GM12878 (cell line): Measurements from ENCODE around the gene ABI3. TPM values are rescaled to one million over a fixed set of nuclear protein-coding genes. Genes with fewer than 3 reads are reported as not detected.
A peak's percentile ranks its signal among the peaks of the same experiment; 100 is the strongest.

Experiments
- ATAC-seq: fragments of 200-7000 bp; cut with Tn5 transposase; 3 replicates; pipeline ENCODE4 v1.9.1; 2020; ENCODE audit warnings: mild to moderate bottlenecking, moderate library complexity
- BruUV-seq: library from RNA; stranded (reverse); fragments of 400-500 nt; replicated peaks from 2 replicates; lab custom pipeline; 2021; lab: Mats Ljungman, UMichigan
- CTCF ChIA-PET: fragments of 300-600 bp; sonication (Branson Sonifier 250); formaldehyde crosslinking; extraction: SDS; loops from one replicate; lab custom pipeline; 2021; ENCODE audit warnings: inconsistent platforms; lab: Yijun Ruan, JAX
- POLR2A ChIA-PET: fragments of 350-600 bp; formaldehyde crosslinking; extraction: SDS; loops from one replicate; lab custom pipeline; 2021; ENCODE audit warnings: inconsistent platforms; lab: Charles Lee
- RAD21 ChIA-PET: fragments of 300-600 bp; sonication (Branson Sonifier 250); formaldehyde crosslinking; loops from one replicate; lab custom pipeline; 2023; ENCODE audit warnings: antibody characterized with exemption; ENCODE audit not compliant: unreplicated experiment; lab: Charles Lee
- SMC1A ChIA-PET: fragments of 300-600 bp; sonication (Branson Sonifier 250); formaldehyde crosslinking; loops from one replicate; lab custom pipeline; 2023; ENCODE audit not compliant: unreplicated experiment, uncharacterized antibody; lab: Charles Lee
- DNase-seq: peaks from one replicate; pipeline ENCODE4 v3.0.0-alpha.2; 2011; ENCODE audit warnings: low read depth, low spot score
- FAIRE-seq: peaks from 3 replicates; lab custom pipeline; 2011; peaks lifted over from hg19 to GRCh38; lab: Jason Lieb, UNC
- H2AFZ ChIP-seq: 2 replicates; pipeline ENCODE4 v1.6.0; 2011; ENCODE audit warnings: low read depth, low read length, control low read depth; ENCODE audit not compliant: control insufficient read depth
- H3K27ac ChIP-seq: 2 replicates; pipeline ENCODE4 v1.5.1; 2011; ENCODE audit warnings: control low read depth; ENCODE audit not compliant: control insufficient read depth, insufficient read depth
- H3K27me3 ChIP-seq, 2 experiments: replicated peaks in 1 of 2; 2 replicates each; pipeline versions ENCODE4 v1.6.0 to v1.6.1; 2011; ENCODE audit warnings: low read length in 1 of 2; ENCODE audit not compliant: control insufficient read depth in 2 of 2, insufficient read depth in 2 of 2
- H3K36me3 ChIP-seq, 2 experiments: 2 replicates each; pipeline ENCODE4 v1.5.1; 2011; ENCODE audit warnings: low read length in 1 of 2; ENCODE audit not compliant: control insufficient read depth in 2 of 2, insufficient read depth in 2 of 2
- H3K4me1 ChIP-seq: 2 replicates; pipeline ENCODE4 v1.6.1; 2011; ENCODE audit warnings: mild to moderate bottlenecking, low read length, moderate library complexity, mixed read lengths; ENCODE audit not compliant: control insufficient read depth, insufficient read depth
- H3K4me2 ChIP-seq: 2 replicates; pipeline ENCODE4 v1.6.0; 2011; ENCODE audit warnings: control low read depth; ENCODE audit not compliant: control insufficient read depth, insufficient read depth
- H3K4me3 ChIP-seq: fragments of 200-600 bp; sonication (generic); 2 replicates; pipeline ENCODE4 v1.5.1; 2016
- H3K79me2 ChIP-seq: 2 replicates; pipeline ENCODE4 v1.6.0; 2011; ENCODE audit warnings: low read length; ENCODE audit not compliant: control insufficient read depth, insufficient read depth
- H3K9ac ChIP-seq: 2 replicates; pipeline ENCODE4 v1.8.0; 2011; ENCODE audit warnings: low read length, control low read depth, mixed read lengths; ENCODE audit not compliant: control insufficient read depth, insufficient read depth
- H3K9me3 ChIP-seq: replicated peaks from 3 replicates; pipeline ENCODE4 v1.5.1; 2011; ENCODE audit warnings: mild to moderate bottlenecking, low read length; ENCODE audit not compliant: control insufficient read depth, insufficient read depth
- H4K20me1 ChIP-seq: 2 replicates; pipeline ENCODE4 v1.6.0; 2011; ENCODE audit not compliant: control insufficient read depth, insufficient read depth
- KLF5 ChIP-seq: fragments of 450-650 bp; IDR thresholded peaks from 2 replicates; pipeline ENCODE4 v1.6.1; 2014; ENCODE audit warnings: mild to moderate bottlenecking; ENCODE audit not compliant: partially characterized antibody
- RBBP5 ChIP-seq: fragments of 200-600 bp; sonication (generic); conservative IDR thresholded peaks from 2 replicates; pipeline ENCODE4 v1.6.1; 2016
- WGBS: methylation state at CpG from one replicate; pipeline ENCODE4 v1.1.6; 2016; ENCODE audit warnings: low lambda C conversion rate; ENCODE audit not compliant: insufficient replicate concordance, insufficient coverage; ENCODE audit errors: missing lambda C conversion rate; 5-methylcytosine and 5-hydroxymethylcytosine counted together
- in situ Hi-C: fragments of 300-500 bp; cut with MboI; formaldehyde crosslinking; loops from 9 replicates; pipeline ENCODE4 v1.14.3; 2018; ENCODE audit warnings: mixed read lengths
- intact Hi-C: fragments of 100-400 bp; cut with micrococcal nuclease; formaldehyde crosslinking; loops from one replicate; pipeline ENCODE4 v1.14.2; 2022; ENCODE audit not compliant: unreplicated experiment
- polyA plus RNA-seq, 11 experiments: library from polyadenylated mRNA; depleted of rRNA in 4 of 11; unstranded in 6 of 11; stranded (reverse) in 5 of 11; fragments of >200 nt; fragmentation: Nextera tagmentation in 4 of 11; fragmentation: Illumina TruSeq in 1 of 11; extraction: Ambion mirVana in 4 of 11; extraction: Trizol in 1 of 11; gene quantifications; 1 replicate in 1 of 11; 2 replicates in 10 of 11; pipeline versions ENCODE4 v1.2.1 to v1.2.3, GENCODE V29; 2011 to 2016; ENCODE audit warnings: inconsistent platforms in 2 of 11, missing spikeins in 2 of 11, low read depth in 1 of 11
- total RNA-seq, 4 experiments: library from RNA; depleted of rRNA in 3 of 4; stranded (reverse); fragments of >200 nt in 3 of 4; fragmentation: Illumina TruSeq in 1 of 4; extraction: Trizol in 1 of 4; gene quantifications; 2 replicates each; pipeline versions ENCODE4 v1.2.1 to v1.2.3, GENCODE V29; 2013 to 2021
- TF ChIP-seq, protein P1 (sequence below): IDR thresholded peaks from 2 replicates; pipeline ENCODE4 v1.6.1; 2011; ENCODE audit warnings: borderline replicate concordance, low read depth, mild to moderate bottlenecking, moderate library complexity, low read length; ENCODE audit not compliant: insufficient read depth, poor library complexity, severe bottlenecking
- TF ChIP-seq, protein P2 (sequence below): IDR thresholded peaks from 2 replicates; pipeline ENCODE4 v1.6.1; 2012; ENCODE audit warnings: low read depth, low read length, improper control_type of control experiment
- TF ChIP-seq, protein P3 (sequence below): fragments of 450-650 bp; IDR thresholded peaks from 2 replicates; pipeline ENCODE4 v1.6.1; 2016; ENCODE audit warnings: mild to moderate bottlenecking

ABI3 gene
- total and polyA plus RNA-seq, 10 of the 15 experiments (the other 5 are each of a cell fraction or from before 2014, with no cell fraction given) = 13.4 to 109 (median 51.1) TPM

DNA sequence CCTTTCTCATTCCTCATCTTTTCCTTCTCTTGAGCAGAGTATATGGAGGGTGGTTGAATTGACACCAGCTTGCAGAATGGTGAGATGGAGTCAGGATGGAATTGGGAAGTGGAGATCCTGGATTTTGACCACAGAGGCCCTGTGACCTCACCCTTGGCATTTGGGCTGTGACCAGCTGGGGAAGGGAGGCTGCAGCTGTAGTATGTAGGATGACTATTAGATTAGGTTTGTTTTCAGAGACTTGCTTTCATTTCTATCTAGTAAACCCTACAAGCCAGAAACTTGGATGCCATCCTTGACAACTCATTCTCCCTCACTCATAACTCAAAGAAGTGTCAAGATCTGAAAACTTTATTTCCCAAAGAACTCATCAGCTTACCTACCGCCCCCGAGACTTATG is 6.0 kb upstream of the ABI3 start (continued):
- TF ChIP-seq, protein P1, sequence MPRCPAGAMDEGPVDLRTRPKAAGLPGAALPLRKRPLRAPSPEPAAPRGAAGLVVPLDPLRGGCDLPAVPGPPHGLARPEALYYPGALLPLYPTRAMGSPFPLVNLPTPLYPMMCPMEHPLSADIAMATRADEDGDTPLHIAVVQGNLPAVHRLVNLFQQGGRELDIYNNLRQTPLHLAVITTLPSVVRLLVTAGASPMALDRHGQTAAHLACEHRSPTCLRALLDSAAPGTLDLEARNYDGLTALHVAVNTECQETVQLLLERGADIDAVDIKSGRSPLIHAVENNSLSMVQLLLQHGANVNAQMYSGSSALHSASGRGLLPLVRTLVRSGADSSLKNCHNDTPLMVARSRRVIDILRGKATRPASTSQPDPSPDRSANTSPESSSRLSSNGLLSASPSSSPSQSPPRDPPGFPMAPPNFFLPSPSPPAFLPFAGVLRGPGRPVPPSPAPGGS = no peak
- TF ChIP-seq RBBP5 = no peak
- TF ChIP-seq, protein P2, sequence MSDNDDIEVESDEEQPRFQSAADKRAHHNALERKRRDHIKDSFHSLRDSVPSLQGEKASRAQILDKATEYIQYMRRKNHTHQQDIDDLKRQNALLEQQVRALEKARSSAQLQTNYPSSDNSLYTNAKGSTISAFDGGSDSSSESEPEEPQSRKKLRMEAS = no peak

DNA sequence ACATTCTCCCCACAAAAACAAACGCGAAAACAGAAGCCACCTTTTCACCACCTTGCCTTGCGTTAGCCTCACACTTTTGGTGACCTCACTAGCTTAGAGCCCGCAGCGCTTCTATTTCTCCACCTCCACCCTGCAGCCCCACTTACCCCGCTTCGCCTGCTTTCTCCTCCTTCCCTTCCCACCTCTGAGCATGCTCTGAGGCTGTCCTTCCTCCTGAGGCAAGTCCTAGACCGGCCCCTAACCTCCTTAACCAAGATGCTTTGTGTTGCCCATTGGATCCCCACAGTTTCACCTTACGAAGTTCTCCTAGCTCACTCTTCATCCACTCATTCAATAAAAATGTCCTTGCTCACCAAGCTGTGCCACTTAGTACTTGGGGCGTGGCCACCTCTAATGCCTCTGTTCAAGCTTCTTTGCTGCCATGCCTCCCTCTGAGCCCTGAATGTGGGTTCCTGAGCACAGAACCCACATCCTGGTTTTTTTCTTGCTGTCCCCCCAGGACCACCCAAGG is 1.4 kb upstream of the ABI3 start:
- intact Hi-C loops (no loop called here), in situ Hi-C loops (no loop called here)
- H2AFZ ChIP-seq = no peak overlapping the region
- RAD21 ChIA-PET = interaction anchor here (0.6 to 13.4 kb wide), 3 partner anchors 14 to 991 kb away, joined by 3 to 355 read pairs (median 3); no protein-coding TSS in a partner anchor
- no TSS peak for BruUV-seq
- no peaks in the 10 kb centered on the region for H3K9me3 ChIP-seq
- CTCF ChIA-PET = interaction anchor here (0.8 to 3.6 kb wide), 4 partner anchors 9 to 198 kb away, joined by 3 to 18 read pairs (median 8); no protein-coding TSS in a partner anchor
- no peaks in the 10 kb centered on the region for H4K20me1 ChIP-seq
- POLR2A ChIA-PET = interaction anchor here (0.5 to 13.2 kb wide), 4 partner anchors 9 to 1095 kb away, joined by 3 to 537 read pairs (median 6); no protein-coding TSS in a partner anchor
- SMC1A ChIA-PET = interaction anchor here (1.0 to 16.8 kb wide), 8 partner anchors 10 to 31 kb away, joined by 3 to 354 read pairs (median 4); no protein-coding TSS in a partner anchor
- WGBS = 98% methylated on average over 10 of the region's 10 CpGs
- peak overlapping the region; percentile 98 for H3K9ac ChIP-seq
- no peak for ATAC-seq
- DNase-seq = no peak
- H3K4me3 ChIP-seq = peak overlapping the region; percentile 98; the same call in 1 of the 2 replicates
- no peak for FAIRE-seq
- no peaks in the 10 kb centered on the region for H3K27me3 ChIP-seq
- H3K4me1 ChIP-seq = peaks cover 18% of the 10 kb centered on the region
- TF ChIP-seq, protein P3, sequence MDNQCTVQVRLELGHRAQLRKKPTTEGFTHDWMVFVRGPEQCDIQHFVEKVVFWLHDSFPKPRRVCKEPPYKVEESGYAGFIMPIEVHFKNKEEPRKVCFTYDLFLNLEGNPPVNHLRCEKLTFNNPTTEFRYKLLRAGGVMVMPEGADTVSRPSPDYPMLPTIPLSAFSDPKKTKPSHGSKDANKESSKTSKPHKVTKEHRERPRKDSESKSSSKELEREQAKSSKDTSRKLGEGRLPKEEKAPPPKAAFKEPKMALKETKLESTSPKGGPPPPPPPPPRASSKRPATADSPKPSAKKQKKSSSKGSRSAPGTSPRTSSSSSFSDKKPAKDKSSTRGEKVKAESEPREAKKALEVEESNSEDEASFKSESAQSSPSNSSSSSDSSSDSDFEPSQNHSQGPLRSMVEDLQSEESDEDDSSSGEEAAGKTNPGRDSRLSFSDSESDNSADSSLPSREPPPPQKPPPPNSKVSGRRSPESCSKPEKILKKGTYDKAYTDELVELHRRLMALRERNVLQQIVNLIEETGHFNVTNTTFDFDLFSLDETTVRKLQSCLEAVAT = 0 out of 2 replicates have a peak, but pooled peaks have one; percentile 46
- TF ChIP-seq KLF5 = no peak
- peaks cover 0 to 3% of the 10 kb centered on the region in 2 experiments; a peak in 1 of 4 replicates for H3K36me3 ChIP-seq
- peaks cover 53% of the 10 kb centered on the region for H3K79me2 ChIP-seq
- peak overlapping the region; percentile 96; the same call in 1 of the 2 replicates for H3K27ac ChIP-seq
- peak overlapping the region; percentile 94 for H3K4me2 ChIP-seq
